ENCODE data around the gene ZFAND4.
"Not testable (repeated sequence)": the region's sequence is repeated elsewhere in the genome, so short reads cannot be mapped to it uniquely, and the experiment has no call there.

The ZFAND4 gene

DNA sequence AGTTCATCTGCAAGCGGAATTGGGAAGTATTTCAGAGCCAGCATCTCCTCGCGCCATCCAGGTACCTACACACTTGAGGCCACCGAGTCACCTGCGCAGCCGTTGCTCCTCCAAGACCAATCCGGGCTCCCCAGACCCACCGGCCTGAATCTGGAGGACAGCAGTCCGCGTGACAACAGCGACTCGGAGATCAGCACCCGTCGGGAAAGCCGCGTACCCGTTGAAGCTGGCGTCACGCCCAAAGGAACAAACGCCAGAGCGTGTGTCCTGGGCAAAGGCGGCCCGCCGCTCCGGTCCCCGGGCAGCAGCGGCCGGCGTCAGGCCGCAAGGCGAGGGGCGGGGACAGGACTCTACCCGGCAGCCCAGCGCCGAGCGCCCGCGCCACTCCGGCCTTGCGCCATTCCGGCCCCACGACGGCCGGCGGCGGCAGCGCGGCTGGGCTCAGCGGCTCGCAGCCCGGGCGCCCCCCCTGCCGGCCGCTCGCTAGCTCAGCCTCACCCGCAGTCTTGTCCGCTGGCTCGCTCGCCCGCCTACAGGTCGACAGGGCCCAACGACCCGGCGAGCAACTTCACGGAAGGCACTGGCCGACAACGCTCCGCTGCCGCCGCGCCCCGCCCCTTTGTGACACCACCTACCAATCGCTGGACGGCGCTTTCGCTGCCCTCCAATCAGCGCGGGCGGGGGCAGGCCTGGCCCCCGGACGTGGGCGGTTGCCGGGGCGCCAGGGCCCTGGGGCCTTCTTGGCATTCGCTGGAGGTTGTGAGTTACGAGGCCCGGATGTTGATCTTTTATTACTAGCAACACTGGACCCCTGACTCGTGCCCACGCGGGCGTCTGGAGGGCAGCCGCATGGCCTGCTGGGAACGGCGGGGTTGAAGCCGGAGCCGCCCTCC is at the start of gene ZFAND4:
Gene ZFAND4, minus strand, starts transcription at position 592 of the 893 bp plus-strand sequence. CDS start 9,047 bp downstream, outside the sequence.
- DNase-seq (ENCODE audit: low read depth) = peak; percentile 90

DNA sequence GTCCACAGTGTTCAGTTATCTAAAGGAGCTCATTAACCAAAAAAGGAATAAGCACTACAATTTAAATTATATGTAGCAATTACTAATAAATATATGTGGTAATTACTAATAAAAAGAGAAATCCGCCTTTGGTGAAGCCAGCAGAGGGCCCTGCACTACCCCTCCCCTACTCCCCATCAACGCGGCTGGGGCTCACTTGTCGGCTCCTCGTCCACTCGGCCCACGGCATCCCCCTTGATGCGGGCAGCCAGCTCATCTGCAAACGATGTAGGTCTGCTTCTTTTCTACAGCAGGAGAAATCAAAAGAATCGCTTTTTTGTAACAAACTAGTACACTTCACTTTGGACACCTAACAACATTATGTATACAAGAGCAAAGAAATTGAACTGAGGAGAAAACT is 48.9 kb upstream of the ZFAND4 start:
- not testable (repeated sequence) for DNase-seq (ENCODE audit: low read depth)

DNA sequence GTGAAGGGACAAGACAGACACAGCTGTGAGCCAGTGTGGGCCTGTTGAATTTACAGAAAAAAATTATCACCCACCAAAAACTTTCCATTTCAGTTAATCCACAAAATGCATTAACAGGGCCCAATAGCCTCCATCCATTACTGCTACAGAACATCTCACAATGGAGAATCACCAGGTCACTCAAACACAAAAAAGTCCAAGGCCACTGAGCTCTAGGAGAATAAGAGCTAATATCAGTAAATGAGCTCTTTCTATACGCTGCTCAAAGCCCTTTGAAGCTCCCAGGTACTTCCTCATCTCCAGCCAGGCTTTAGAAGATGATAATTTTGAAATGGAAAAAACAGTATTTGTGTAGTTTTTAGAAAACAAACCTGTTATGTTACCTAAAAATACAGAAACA is 45.1 kb upstream of the ZFAND4 start:
- DNase-seq (ENCODE audit: low read depth) = not testable (repeated sequence)

DNA sequence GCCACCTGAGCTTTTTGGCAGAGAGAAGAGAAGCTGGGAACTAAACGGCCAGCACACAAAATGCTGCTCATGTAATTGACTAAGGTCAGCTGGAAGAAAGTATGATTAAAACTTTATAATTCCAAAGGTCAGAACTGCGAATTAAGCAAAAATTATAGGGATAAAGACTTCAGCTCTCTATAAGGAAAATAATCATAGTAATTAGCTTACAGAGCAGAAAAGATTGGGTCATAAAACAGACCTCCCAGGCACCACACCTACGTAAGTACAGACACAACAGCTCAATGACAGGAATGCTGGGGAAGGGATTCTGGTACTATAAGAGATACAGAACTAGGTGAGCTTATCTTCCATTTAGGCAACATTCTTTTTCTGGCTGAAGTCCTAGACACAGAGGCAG is 44.5 kb upstream of the ZFAND4 start:
- not testable (repeated sequence) for DNase-seq (ENCODE audit: low read depth)

DNA sequence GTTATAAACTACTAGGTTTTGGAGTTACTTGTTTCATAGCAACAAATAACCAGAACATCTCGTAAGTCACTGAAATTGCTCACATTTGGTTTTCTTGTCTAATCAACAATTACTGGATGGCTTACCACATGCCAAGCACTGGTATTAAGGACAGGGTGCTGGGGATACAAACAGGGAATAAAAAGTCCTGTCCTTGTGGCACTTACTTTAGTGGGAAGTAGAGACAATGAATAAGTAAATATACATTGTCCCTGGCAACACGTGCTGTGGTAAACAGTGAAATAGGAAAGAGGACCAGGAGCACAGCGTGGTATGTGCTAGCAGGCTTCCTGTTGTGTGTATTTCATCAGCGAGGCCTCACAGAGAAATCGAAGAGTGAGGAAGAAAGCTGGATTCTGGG is 38.7 kb upstream of the ZFAND4 start:
- not testable (repeated sequence) for DNase-seq (ENCODE audit: low read depth)

DNA sequence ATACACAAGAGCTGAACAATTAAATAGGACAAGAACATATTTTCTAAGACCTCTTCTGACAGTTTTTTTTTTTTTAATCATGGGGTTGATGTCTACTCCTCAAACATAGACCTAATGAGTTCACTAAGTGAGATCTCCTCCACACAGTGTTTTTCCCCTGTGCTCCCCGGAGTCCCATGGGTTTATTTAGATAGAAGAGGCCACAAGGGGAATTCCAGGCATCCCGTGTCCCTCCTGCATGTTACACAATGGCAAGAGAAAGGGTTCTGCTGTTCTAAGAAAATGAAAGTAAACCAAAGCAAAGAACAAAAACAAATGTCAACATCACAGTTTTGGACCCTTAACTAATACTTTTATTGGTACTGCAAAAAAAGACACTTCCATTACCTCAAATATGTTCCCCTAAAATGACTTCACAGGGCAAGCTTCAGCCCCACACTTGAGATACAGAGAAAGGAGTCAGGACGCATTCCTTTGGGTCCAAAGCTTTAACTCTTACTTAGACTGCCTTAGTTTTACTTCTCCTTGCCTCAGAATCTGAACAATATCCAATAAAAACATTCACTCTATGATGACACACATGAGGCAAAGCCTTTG is 37.7 kb upstream of the ZFAND4 start:
- not testable (repeated sequence) for DNase-seq (ENCODE audit: low read depth)

DNA sequence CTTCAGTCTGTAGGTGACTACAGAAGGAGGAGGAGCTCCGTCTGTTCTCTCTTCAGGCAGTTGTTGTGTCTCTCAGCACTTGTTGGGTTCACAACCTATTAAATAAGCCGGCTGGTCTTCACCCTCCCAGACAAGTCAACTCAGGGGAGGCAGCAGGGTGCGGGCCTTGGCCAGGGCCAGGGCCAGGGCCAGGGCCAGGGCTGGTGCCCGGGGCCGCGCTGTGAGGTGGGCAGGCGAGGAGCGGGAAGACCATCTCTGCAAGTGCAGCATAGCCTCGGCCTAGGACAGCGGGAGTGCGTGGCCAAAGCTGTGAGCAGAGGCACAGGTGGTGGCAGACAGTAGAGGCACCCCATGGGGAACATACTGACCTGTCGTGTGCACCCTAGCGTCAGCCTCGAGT is 5.9 kb upstream of the ZFAND4 start:
- DNase-seq (ENCODE audit: low read depth) = not testable (repeated sequence)

DNA sequence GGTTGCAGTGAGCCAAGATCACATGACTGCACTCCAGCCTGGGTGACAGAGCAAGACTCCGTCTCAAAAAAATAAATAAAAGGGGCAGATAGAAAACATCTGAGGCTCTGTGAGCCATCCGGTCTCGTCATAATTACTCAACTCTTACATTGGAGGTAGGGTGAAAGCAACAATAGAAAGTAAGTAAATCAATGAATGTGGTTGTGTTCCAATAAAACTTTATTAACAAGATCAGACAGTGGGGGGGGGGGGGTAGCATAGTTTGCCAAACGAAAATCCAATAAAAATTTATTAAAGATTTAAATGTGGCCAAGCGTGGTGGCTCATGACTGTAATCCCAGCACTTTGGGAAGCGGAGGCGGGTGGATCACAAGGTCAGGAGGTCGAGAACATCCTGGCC is 2.8 kb upstream of the ZFAND4 start:
- no peak for DNase-seq (ENCODE audit: low read depth)

DNA sequence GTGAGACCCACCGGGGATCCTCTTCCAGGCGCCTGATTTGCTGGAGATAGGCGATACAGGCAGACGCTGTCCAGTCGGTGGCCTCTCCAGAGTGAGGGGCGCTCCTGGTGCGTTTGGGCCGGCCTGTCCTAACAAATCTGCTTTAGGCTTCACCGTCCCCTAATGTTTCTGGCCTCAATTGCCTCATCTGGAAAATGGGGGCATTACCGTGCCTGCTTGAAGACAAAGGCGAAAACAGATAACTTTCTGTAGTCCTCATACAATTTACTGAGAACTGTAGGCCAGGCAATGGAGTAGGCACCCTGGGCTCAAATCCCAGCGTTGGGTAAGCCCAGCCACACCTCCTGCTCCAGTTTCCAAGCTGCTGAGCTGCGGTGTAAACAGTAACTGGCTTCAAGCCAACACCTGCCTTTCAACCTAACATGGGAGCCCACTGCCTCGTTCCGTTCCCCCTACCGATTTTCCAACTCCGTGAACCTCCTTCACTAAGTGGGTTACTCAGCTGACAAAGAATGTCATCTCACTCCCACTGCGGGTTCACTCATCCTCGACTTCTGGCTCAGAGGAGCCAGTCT is 589 bp upstream of the ZFAND4 start:
- DNase-seq (ENCODE audit: low read depth) = no peak

DNA sequence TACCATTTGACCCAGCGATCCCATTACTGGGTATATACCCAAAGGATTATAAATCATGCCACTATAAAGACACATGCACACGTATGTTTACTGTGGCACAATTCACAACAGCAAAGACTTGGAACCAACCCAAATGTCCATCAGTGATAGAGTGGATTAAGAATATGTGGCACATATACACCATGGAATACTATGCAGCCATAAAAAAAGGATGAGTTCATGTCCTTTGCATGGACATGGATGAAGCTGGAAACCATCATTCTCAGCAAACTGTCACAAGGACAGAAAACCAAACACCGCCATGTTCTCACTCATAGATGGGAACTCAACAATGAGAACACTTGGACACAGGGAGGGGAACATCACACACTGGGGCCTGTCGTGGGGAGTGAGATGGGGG is 1.3 kb downstream of the ZFAND4 start:
- DNase-seq (ENCODE audit: low read depth) = not testable (repeated sequence)

DNA sequence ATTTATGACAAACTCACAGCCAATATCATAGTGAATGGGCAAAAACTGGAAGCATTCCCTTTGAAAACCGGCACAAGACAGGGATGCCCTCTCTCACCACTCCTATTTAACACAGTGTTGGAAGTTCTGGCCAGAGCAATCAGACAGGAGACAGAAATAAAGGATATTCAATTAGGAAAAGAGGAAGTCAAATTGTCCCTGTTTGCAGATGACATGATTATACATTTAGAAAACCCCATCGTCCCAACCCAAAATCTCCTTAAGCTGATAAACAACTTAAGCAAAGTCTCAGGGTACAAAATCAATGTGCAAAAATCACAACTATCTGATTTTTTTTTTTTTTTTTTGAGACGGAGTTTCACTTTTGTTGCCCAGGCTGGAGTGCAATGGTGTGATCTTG is 2.7 kb downstream of the ZFAND4 start:
- DNase-seq (ENCODE audit: low read depth) = not testable (repeated sequence)

DNA sequence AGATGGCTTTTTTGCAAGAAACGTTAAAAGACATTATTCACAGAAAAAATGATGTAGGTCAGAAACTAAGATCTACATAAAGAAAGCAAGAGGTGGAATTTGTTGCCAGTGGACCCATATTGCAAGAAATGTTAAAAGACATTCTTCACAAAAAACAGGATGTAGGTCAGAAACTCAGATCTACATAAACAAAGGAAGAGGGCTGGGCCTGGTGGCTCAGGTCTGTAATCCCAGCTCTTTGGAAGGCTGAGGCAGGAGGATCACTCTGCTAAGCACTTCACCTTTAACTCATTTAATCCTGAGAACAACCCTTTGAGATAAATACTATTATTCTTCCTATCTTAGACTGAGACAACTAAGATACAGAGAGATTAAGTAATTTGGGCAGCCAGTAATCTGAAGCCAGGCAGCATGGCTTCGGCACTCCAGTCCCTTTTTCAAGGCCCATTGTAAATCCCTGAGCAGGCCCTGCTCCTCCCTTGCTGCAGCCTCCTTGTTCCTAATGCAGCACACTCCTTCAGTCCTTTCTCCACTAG is 11.6 kb downstream of the ZFAND4 start:
- no peak for DNase-seq (ENCODE audit: low read depth)

DNA sequence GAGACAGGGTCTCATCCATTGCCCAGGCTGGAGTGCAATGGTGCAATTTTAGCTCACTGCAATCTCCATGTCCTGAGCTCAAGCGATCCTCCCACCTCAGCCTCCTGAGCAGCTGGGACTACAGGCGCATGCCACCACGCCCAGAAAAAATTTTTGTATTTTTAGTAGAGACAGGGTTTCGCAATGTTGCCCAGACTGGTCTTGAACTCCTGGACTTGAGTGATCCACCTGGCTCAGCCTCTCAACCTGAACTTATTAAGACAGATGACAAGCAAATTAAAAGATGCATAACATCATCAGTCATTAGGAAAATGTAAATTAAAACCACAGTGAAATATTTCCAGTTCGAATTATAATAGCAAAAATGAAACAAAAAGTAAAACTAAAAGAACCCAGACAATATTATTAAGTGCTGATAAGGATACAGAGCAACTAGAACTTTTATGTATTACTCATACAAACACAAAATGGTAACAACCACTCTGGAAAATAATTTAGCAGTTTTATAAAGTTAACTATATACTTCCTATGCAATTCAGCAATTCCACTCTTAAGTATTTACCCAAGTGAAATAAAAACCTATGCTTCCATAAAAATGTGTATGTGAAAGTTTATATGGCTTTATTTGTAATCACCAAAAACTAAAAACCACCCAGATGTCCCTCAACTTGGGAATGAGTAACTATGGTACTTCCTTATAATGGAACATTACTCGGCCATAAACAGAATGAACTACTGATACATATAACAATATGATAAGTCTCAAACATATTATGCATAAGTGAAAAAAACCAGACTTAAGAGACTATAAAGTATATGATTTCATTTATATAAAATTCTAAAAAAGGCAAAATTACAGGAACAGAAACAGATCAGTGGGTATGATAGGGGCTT is 15.3 kb downstream of the ZFAND4 start:
- no peak for DNase-seq (ENCODE audit: low read depth)

DNA sequence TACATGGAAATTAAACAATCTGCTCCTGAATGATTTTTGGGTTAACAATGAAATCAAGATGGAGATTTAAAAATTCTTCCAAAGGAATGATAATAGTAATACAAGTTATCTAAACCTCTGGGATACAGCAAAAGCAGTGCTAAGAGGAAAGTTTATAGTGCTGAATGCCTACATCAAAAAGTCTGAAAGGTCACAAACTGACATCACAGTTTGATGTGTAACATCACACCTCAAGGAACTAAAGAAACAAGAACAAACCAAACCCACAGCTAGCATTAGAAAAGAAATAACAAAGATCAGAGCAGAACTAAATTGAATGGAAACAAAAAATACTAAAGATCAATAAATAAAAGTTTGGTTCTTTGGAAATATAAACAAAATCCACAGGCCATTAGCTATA is 17.4 kb downstream of the ZFAND4 start:
- DNase-seq (ENCODE audit: low read depth) = no peak

DNA sequence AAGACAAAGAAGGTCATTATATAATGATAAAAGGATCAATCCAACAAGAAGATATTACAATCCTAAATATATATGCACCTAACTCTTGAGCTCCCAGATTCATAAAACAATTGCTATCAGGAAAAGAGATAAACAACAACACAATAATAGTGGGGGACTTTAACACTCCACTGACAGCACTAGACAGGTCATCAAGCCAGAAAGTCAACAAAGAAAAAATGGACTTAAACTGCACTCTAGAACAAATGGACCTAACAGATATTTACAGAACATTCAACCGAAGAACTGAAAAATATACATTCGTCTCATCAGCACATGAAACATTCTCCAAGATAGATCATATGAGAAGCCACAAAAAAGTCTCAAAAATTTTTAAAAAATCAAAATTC is 17.8 kb downstream of the ZFAND4 start:
- not testable (repeated sequence) for DNase-seq (ENCODE audit: low read depth)

DNA sequence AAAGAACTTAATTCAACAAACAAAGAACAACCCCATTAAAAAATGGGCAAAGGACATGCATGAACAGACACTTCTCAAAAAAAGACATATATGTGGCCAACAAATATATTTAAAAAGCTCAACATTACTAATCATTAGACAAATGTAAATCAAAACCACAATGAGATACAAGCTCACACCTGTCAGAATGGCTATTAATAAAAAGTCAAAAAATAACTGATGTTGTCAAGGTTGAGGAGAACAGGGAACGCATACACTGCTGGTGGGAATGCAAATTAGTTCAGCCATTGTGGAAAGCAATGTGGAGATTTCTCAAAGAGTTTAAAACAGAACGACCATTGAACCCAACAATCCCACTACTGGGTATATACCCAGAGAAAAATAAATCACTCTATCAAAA is 19.1 kb downstream of the ZFAND4 start:
- DNase-seq (ENCODE audit: low read depth) = no peak

DNA sequence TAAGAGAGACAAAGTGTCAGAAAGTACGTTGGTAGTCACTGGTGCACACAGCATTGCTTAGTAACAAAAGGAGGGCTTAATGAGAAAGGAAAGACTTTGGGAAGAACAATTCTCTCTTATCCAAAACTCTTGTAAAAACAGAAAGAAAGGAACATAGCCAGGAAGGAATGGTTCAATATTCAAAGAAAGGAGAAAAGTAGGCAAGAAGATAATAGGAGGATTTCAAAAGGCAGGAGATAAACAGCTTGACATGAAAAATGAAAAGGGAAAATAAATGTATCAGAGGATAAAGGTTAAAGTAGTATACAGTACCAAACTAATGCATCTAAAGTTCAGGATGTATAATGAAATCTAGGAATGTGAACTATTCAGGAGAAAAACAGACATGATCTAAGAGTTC is 20.1 kb downstream of the ZFAND4 start:
- DNase-seq (ENCODE audit: low read depth) = no peak

DNA sequence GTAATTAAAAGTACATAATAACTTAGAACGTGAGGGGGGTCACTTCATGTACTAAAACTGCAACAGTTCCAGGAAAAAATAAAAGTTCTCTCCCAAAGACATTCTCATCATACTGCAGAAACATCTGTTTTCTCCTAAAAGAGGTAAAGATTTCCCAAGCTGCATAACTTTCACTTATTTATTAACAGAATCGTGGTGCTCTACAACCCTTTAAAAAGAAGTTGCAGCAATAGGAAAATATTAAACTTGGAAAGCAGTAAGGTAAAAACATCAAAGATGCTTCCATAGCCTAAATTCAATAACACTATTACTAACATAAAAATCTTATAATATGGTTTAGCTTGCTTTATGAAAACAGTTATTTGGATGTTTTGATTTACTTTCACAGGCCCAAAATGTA is 23.3 kb downstream of the ZFAND4 start:
- DNase-seq (ENCODE audit: low read depth) = no peak

DNA sequence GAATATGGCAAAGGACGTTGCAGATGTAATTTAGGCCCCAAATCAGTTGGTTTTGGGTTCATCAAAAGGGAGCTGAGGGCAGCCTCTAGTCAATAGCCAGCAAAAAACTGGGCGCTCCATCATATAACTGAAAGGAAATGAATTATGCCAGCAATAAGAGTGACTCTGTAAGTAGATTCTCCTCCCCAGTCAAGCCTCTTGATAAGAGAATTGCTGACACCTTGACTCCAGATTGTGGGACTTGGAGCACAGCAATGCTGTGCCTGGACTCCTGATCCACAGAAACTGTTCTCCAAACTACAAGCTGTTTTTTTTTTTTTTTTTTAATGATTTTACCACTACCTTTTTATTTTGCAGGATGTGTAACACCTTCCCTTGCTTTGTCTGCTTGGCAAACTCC is 25.5 kb downstream of the ZFAND4 start:
- no peak for DNase-seq (ENCODE audit: low read depth)

DNA sequence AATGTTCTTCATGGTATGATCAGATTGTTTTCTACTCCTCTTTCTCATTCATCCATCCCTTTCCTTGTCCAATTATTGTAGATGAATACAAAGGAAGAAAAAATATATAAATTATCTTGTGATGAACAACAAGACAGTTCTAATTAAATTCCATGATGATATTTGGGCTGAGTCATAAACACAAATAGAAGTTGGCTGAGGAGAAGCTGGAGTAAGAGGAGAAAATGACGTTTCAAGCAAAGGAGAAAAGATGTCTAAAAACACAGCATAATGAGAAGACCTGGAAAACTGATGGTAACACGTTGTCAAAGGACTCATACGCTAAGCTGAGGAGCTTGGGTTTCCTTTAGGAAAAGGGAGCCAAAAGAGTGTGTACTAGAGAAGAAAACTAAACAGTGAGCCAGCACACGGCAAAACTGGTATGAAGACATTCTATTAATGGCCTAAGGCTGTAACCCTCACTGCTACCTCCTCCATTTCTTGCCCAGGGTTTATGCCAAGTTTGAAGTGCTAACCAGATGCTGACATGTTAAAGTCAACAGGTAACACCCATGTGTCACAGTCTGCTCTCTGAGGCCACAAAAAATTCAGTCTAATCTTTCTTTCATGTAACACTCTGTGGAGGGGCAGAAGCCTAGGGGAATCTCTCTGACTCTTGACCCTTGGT is 26.1 kb downstream of the ZFAND4 start:
- no peak for DNase-seq (ENCODE audit: low read depth)

DNA sequence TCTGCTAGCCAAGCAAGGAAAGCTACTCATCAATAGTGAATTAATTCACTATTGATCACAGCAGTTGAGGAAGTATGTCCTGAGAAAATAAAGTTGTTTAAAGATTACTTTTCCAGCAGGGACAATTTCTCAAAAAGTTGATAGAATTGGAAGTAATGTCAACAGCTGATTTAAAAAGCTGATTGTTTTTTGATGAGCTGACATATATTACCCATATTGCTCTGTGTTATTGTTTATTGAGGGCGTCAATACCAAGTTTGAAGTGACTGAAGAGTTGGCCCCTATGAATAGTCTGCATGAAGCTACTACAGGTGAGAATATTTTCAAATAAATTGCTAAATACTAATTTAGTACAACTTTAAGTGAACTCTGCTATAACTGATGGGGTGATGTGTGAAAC is 28.0 kb downstream of the ZFAND4 start:
- DNase-seq (ENCODE audit: low read depth) = no peak

All from activated T-cell treated with anti-CD3 and anti-CD28 coated beads for 1 hour (primary cell).